ENCODE measurements around the gene YTHDF2. TPM values are rescaled to one million over a fixed set of nuclear protein-coding genes. Genes with fewer than 3 reads are reported as not detected.

The YTHDF2 gene
- total RNA-seq, 1 experiment from 2014 or later = 51.5 TPM

- Histone ChIP-seq H3K4me1 (no peaks in the 10 kb centered on the region), H3K4me3 (ENCODE audit: low read depth, low read length) (no peak overlapping the region), H3K36me3 (ENCODE audit: control insufficient read depth, insufficient read depth, low read length) (no peaks in the 10 kb centered on the region), H3K27me3 (replicated peaks; ENCODE audit: control insufficient read depth, insufficient read depth, low read length) (no peaks in the 10 kb centered on the region; the same call in 1 of the 2 replicates), H3K9me3 (no peaks in the 10 kb centered on the region)
- no peaks in the 10 kb centered on the region for H3K4me1 Mint-ChIP-seq (ENCODE audit: low read depth, unreplicated experiment)
- H3K27me3 Mint-ChIP-seq (ENCODE audit: insufficient read depth, unreplicated experiment) = peaks cover 14% of the 10 kb centered on the region
- ChIA-PET CTCF (no interaction called here), POLR2A (no interaction called here)
- no peak overlapping the region for H3K4me3 Mint-ChIP-seq (ENCODE audit: unreplicated experiment)
- intact Hi-C loops (cut with micrococcal nuclease; ENCODE audit: unreplicated experiment) = no loop called here
- no peak for DNase-seq
- H3K36me3 Mint-ChIP-seq (ENCODE audit: insufficient read depth, unreplicated experiment) = no peaks in the 10 kb centered on the region
- TF ChIP-seq CTCF (IDR thresholded peaks at IDR 0.05; ENCODE audit: insufficient read depth in 1 of 2, low read depth in 1 of 2, low read length in 1 of 2, severe bottlenecking in 1 of 2, unreplicated experiment in 1 of 2) = no peak
- no TSS peak for BruUV-seq (replicated peaks)
- H3K27ac Mint-ChIP-seq (ENCODE audit: unreplicated experiment) = no peak overlapping the region
- no peaks in the 10 kb centered on the region for H3K9me3 Mint-ChIP-seq (ENCODE audit: unreplicated experiment)
Observed at GRCh38 chr1:28817133-28817532, 80.4 kb downstream of the YTHDF2 start.

DNA sequence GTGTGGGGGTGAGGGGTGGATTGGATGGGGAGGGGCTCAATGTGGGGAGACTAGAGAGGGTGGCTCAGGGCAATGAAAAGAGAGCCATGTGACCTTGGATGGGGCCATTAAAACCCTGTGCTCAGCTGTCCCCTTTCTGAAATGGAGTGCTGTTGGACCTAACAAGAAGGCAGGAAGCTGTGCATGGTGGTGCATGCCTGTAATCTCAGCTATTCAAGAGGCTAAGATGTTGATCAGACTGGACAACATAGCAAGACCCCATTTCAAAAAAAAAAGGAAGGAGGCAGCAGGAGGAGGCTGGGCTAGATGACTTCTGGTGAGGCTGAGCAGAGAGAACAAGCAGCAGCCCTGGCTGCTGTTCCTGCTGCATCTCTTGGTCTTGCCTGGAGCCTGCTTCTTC lies 82.3 kb downstream of the YTHDF2 start:
- intact Hi-C loops (cut with micrococcal nuclease; ENCODE audit: unreplicated experiment) = no loop called here
- Histone ChIP-seq H3K27me3 (replicated peaks; ENCODE audit: control insufficient read depth, insufficient read depth, low read length) (no peaks in the 10 kb centered on the region; the same call in 1 of the 2 replicates), H3K9me3 (no peaks in the 10 kb centered on the region), H3K36me3 (ENCODE audit: control insufficient read depth, insufficient read depth, low read length) (no peaks in the 10 kb centered on the region), H3K4me1 (no peaks in the 10 kb centered on the region), H3K4me3 (ENCODE audit: low read depth, low read length) (no peak overlapping the region)
- H3K9me3 Mint-ChIP-seq (ENCODE audit: unreplicated experiment) = no peaks in the 10 kb centered on the region
- BruUV-seq (replicated peaks) = no TSS peak
- ChIA-PET CTCF (no interaction called here), POLR2A (no interaction called here)
- TF ChIP-seq CTCF (IDR thresholded peaks at IDR 0.05; ENCODE audit: insufficient read depth in 1 of 2, low read depth in 1 of 2, low read length in 1 of 2, severe bottlenecking in 1 of 2, unreplicated experiment in 1 of 2) = no peak
- H3K4me3 Mint-ChIP-seq (ENCODE audit: unreplicated experiment) = no peak overlapping the region
- H3K27me3 Mint-ChIP-seq (ENCODE audit: insufficient read depth, unreplicated experiment) = peaks cover 8% of the 10 kb centered on the region
- H3K4me1 Mint-ChIP-seq (ENCODE audit: low read depth, unreplicated experiment) = no peaks in the 10 kb centered on the region
- H3K36me3 Mint-ChIP-seq (ENCODE audit: insufficient read depth, unreplicated experiment) = no peaks in the 10 kb centered on the region
- H3K27ac Mint-ChIP-seq (ENCODE audit: unreplicated experiment) = no peak overlapping the region
- DNase-seq = no peak

Other genes starting within 250 kb of the YTHDF2 start
- gene RCC1, start 230.9 kb upstream of the YTHDF2 start, total RNA-seq (2022) = 52.1 and 54.0 TPM in 2 replicates
- 23.1 and 25.1 TPM in 2 replicates for gene TRNAU1AP, start 183.9 kb upstream of the YTHDF2 start, total RNA-seq (2022)
- gene RAB42, start 144.7 kb upstream of the YTHDF2 start, total RNA-seq (2022) = 2.5 and 2.9 TPM in 2 replicates
- gene TAF12, start 93.9 kb upstream of the YTHDF2 start, total RNA-seq (2022) = 9.7 and 11.3 TPM in 2 replicates
- gene RNU11, start 88.3 kb upstream of the YTHDF2 start, total RNA-seq (2022) = not detected in 2 replicates
- gene GMEB1, start 68.2 kb upstream of the YTHDF2 start, total RNA-seq (2022) = 4.3 and 5.2 TPM in 2 replicates
- 0.07 and 0.12 TPM in 2 replicates for gene OPRD1, start 75.2 kb downstream of the YTHDF2 start, total RNA-seq (2022)
- 29.5 and 29.8 TPM in 2 replicates for gene EPB41, start 177.6 kb downstream of the YTHDF2 start, total RNA-seq (2022)